Esophagus muscularis mucosa (tissue), 4 donors: ENCODE measurements around the gene CCM2L. TPM values are rescaled to one million over a fixed set of nuclear protein-coding genes. Genes with fewer than 3 reads are reported as not detected.

Source experiments
- DNase-seq: peaks from one replicate; pipeline ENCODE4 v3.0.0-alpha.2; 2017; ENCODE audit errors: extremely low spot score
- H3K27ac ChIP-seq, 4 donors: fragments of 200-600 bp; sonication (generic); replicated peaks in 1 of 4; 1 replicate in 3 of 4; 2 replicates in 1 of 4; pipeline ENCODE4 v1.5.1; 2016 to 2019; ENCODE audit warnings: mild to moderate bottlenecking in 1 of 4
- H3K27me3 ChIP-seq, 4 donors: fragments of 200-600 bp; sonication (generic); one replicate each; pipeline versions ENCODE4 v1.5.1 to v1.6.0; 2016 to 2019
- H3K36me3 ChIP-seq, 4 donors: fragments of 200-600 bp; sonication (generic); one replicate each; pipeline ENCODE4 v1.5.1; 2016 to 2019
- H3K4me1 ChIP-seq, 4 donors: fragments of 200-600 bp; sonication (generic); one replicate each; pipeline ENCODE4 v1.5.1; 2016 to 2019
- H3K4me3 ChIP-seq, 4 donors: fragments of 200-600 bp; sonication (generic); 1 replicate in 2 of 4; 2 replicates in 2 of 4; pipeline ENCODE4 v1.5.1; 2016 to 2019; ENCODE audit warnings: mild to moderate bottlenecking in 4 of 4, moderate library complexity in 1 of 4
- H3K9me3 ChIP-seq, 4 donors: fragments of 200-600 bp; sonication (generic); 1 replicate in 3 of 4; 2 replicates in 1 of 4; pipeline ENCODE4 v1.5.1; 2016 to 2019
- CTCF ChIP-seq, 3 experiments: fragments of 200-600 bp in 2 of 3; fragments of 450-650 bp in 1 of 3; sonication (generic) in 2 of 3; IDR thresholded peaks; one replicate each; pipeline ENCODE4 v1.5.1; 2017 to 2019; ENCODE audit warnings: antibody characterized with exemption in 3 of 3, mild to moderate bottlenecking in 2 of 3, moderate library complexity in 1 of 3
- EP300 ChIP-seq: sonication (generic); formaldehyde crosslinking; IDR thresholded peaks from one replicate; pipeline ENCODE4 v1.6.1; 2017; ENCODE audit warnings: antibody characterized with exemption
- POLR2A ChIP-seq: fragments of 450-650 bp; IDR thresholded peaks from one replicate; pipeline ENCODE4 v1.6.1; 2017; ENCODE audit warnings: antibody characterized with exemption, moderate library complexity, mild to moderate bottlenecking, low read depth
- POLR2AphosphoS5 ChIP-seq, 2 donors: sonication (generic); formaldehyde crosslinking; IDR thresholded peaks; one replicate each; pipeline ENCODE4 v1.6.1; 2017; ENCODE audit warnings: antibody characterized with exemption in 2 of 2
- WGBS: methylation state at CpG from one replicate; pipeline ENCODE4 v1.1.5; 2018; 5-methylcytosine and 5-hydroxymethylcytosine counted together
- intact Hi-C: fragments of 100-400 bp; cut with DNase I; formaldehyde crosslinking; loops from one replicate; pipeline ENCODE4 v1.15.1; 2023
- total RNA-seq, 4 donors: library from RNA; depleted of rRNA; stranded (reverse); fragments of >200 nt; gene quantifications; one replicate each; pipeline versions ENCODE4 v1.1.0 to v1.2.1, GENCODE V29; 2016

CCM2L gene
- total RNA-seq, 4 donors from 2014 or later, result 6.0 to 12.1 (median 10.4) TPM

- Histone ChIP-seq H3K36me3 (no peaks in the 10 kb centered on the region), H3K4me1 (peaks cover 0 to 5% (median 0%) of the 10 kb centered on the region in 4 donors), H3K4me3 (no peak overlapping the region), H3K27me3 (peaks cover 0 to 57% (median 4%) of the 10 kb centered on the region in 4 donors), H3K9me3 (no peaks in the 10 kb centered on the region), H3K27ac (no peak overlapping the region)
- no peak for TF ChIP-seq POLR2AphosphoS5 (IDR thresholded peaks at IDR 0.05)
- TF ChIP-seq POLR2A, result no peak
- no peak for TF ChIP-seq CTCF (IDR thresholded peaks at IDR 0.05)
- TF ChIP-seq EP300, result no peak
- DNase-seq, result no peak
- intact Hi-C loops, result no loop called here
- WGBS, result 100% methylated on average over 5 of the region's 18 CpGs
These were observed 13.2 kb upstream of the CCM2L start for GRCh38 chr20:31996996-31997395.

GRCh38 chr20:31998246-31998645 lies 12.0 kb upstream of the CCM2L start:
- H3K36me3 ChIP-seq, result no peaks in the 10 kb centered on the region
- H3K27me3 ChIP-seq, result peaks cover 0 to 57% (median 4%) of the 10 kb centered on the region in 4 donors
- peaks cover 0 to 5% (median 0%) of the 10 kb centered on the region in 4 donors for H3K4me1 ChIP-seq
- H3K4me3 ChIP-seq, result no peak overlapping the region
- intact Hi-C loops, result no loop called here
- DNase-seq, result no peak
- WGBS, result 58% methylated on average over 2 of the region's 2 CpGs
- no peak overlapping the region for H3K27ac ChIP-seq
- TF ChIP-seq POLR2A (no peak), POLR2AphosphoS5 (IDR thresholded peaks at IDR 0.05) (no peak), CTCF (IDR thresholded peaks at IDR 0.05) (no peak), EP300 (no peak)
- H3K9me3 ChIP-seq, result no peaks in the 10 kb centered on the region

- Histone ChIP-seq H3K36me3 (no peaks in the 10 kb centered on the region), H3K27me3 (peaks cover 0 to 22% (median 0%) of the 10 kb centered on the region in 4 donors), H3K27ac (no peak overlapping the region), H3K4me1 (peaks cover 0 to 19% (median 8%) of the 10 kb centered on the region in 4 donors), H3K9me3 (no peaks in the 10 kb centered on the region), H3K4me3 (no peak overlapping the region)
- no peak for TF ChIP-seq POLR2A
- no peak for TF ChIP-seq CTCF (IDR thresholded peaks at IDR 0.05)
- no peak for TF ChIP-seq POLR2AphosphoS5 (IDR thresholded peaks at IDR 0.05)
- TF ChIP-seq EP300, result no peak
- no peak for DNase-seq
- WGBS, result 80% methylated on average over 2 of the region's 2 CpGs
- intact Hi-C loops, result no loop called here
These were observed 6.9 kb upstream of the CCM2L start for GRCh38 chr20:32003325-32003724.

- DNase-seq, result no peak
- no peak overlapping the region for H3K27ac ChIP-seq
- peaks cover 0 to 32% (median 8%) of the 10 kb centered on the region in 4 donors for H3K4me1 ChIP-seq
- intact Hi-C loops, result no loop called here
- TF ChIP-seq CTCF (IDR thresholded peaks at IDR 0.05), result no peak
- H3K27me3 ChIP-seq, result peaks cover 0 to 14% (median 0%) of the 10 kb centered on the region in 4 donors
- no peaks in the 10 kb centered on the region for H3K36me3 ChIP-seq
- H3K4me3 ChIP-seq, result no peak overlapping the region
- H3K9me3 ChIP-seq, result no peaks in the 10 kb centered on the region
These were observed 5.3 kb upstream of the CCM2L start for GRCh38 chr20:32004963-32005362.

- WGBS, result 91% methylated on average over 5 of the region's 5 CpGs
- Histone ChIP-seq H3K4me3 (no peak overlapping the region), H3K9me3 (no peaks in the 10 kb centered on the region), H3K27ac (peak overlapping the region in 1 of 4 donors; percentile 5), H3K36me3 (no peaks in the 10 kb centered on the region), H3K4me1 (peaks cover 0 to 32% (median 8%) of the 10 kb centered on the region in 4 donors), H3K27me3 (peaks cover 0 to 23% (median 0%) of the 10 kb centered on the region in 4 donors)
- intact Hi-C loops, result no loop called here
- TF ChIP-seq POLR2A, result no peak
- TF ChIP-seq EP300, result no peak
- TF ChIP-seq CTCF (IDR thresholded peaks at IDR 0.05), result no peak
- TF ChIP-seq POLR2AphosphoS5 (IDR thresholded peaks at IDR 0.05), result no peak
- no peak for DNase-seq
These were observed 4.2 kb upstream of the CCM2L start for GRCh38 chr20:32006053-32006452.
